Dendritic cell treated with granulocyte-macrophage colony-stimulating factor and Interleukin-4, amounts not matched to agents 40 ng/mL and 50 ng/mL, for 4 days (primary cell): ENCODE data around the gene TECPR1.

Experiments
- H3K27ac Mint-ChIP-seq: one replicate; pipeline ENCODE4 v1.8.0; 2022; ENCODE audit warnings: mild to moderate bottlenecking, mixed read lengths
- H3K27me3 Mint-ChIP-seq: one replicate; pipeline ENCODE4 v1.8.0; 2022; ENCODE audit warnings: mild to moderate bottlenecking, mixed read lengths
- H3K36me3 Mint-ChIP-seq: one replicate; pipeline ENCODE4 v1.8.0; 2022; ENCODE audit warnings: low read depth, mixed read lengths
- H3K4me1 Mint-ChIP-seq: one replicate; pipeline ENCODE4 v1.8.0; 2022; ENCODE audit warnings: low read depth, mixed read lengths
- H3K4me3 Mint-ChIP-seq: one replicate; pipeline ENCODE4 v1.8.0; 2022; ENCODE audit warnings: mild to moderate bottlenecking, moderate library complexity, mixed read lengths
- H3K9me3 Mint-ChIP-seq: one replicate; pipeline ENCODE4 v1.8.0; 2022; ENCODE audit warnings: mixed read lengths
- intact Hi-C: fragments of 100-400 bp; cut with micrococcal nuclease; formaldehyde crosslinking; loops from one replicate; pipeline ENCODE4 v1.15.0; 2022

The TECPR1 gene

GRCh38 chr7:98178762-98179490, 73.1 kb downstream of the TECPR1 start:
- intact Hi-C loops, result no loop called here
- peaks cover 11% of the 10 kb centered on the region for H3K36me3 Mint-ChIP-seq
- no peaks in the 10 kb centered on the region for H3K4me1 Mint-ChIP-seq
- peaks cover 9% of the 10 kb centered on the region for H3K27me3 Mint-ChIP-seq
- H3K27ac Mint-ChIP-seq, result no peak overlapping the region
- no peak overlapping the region for H3K4me3 Mint-ChIP-seq
- H3K9me3 Mint-ChIP-seq, result no peaks in the 10 kb centered on the region

- H3K4me3 Mint-ChIP-seq, result no peak overlapping the region
- no peaks in the 10 kb centered on the region for H3K4me1 Mint-ChIP-seq
- intact Hi-C loops, result no loop called here
- H3K36me3 Mint-ChIP-seq, result peaks cover 11% of the 10 kb centered on the region
- no peak overlapping the region for H3K27ac Mint-ChIP-seq
- peaks cover 5% of the 10 kb centered on the region for H3K27me3 Mint-ChIP-seq
- no peaks in the 10 kb centered on the region for H3K9me3 Mint-ChIP-seq
These were observed 73.7 kb downstream of the TECPR1 start for GRCh38 chr7:98178321-98178720.

- Mint-ChIP-seq H3K4me3 (no peak overlapping the region), H3K27me3 (peaks cover 5% of the 10 kb centered on the region), H3K4me1 (no peaks in the 10 kb centered on the region), H3K36me3 (peaks cover 16% of the 10 kb centered on the region), H3K9me3 (no peaks in the 10 kb centered on the region), H3K27ac (no peak overlapping the region)
- intact Hi-C loops, result no loop called here
These were observed 74.5 kb downstream of the TECPR1 start for GRCh38 chr7:98177553-98177952.

GRCh38 chr7:98175260-98175940, 76.6 kb downstream of the TECPR1 start:
- intact Hi-C loops, result no loop called here
- H3K9me3 Mint-ChIP-seq, result no peaks in the 10 kb centered on the region
- peaks cover 26% of the 10 kb centered on the region for H3K36me3 Mint-ChIP-seq
- no peak overlapping the region for H3K4me3 Mint-ChIP-seq
- no peaks in the 10 kb centered on the region for H3K27me3 Mint-ChIP-seq
- H3K4me1 Mint-ChIP-seq, result no peaks in the 10 kb centered on the region
- H3K27ac Mint-ChIP-seq, result no peak overlapping the region

GRCh38 chr7:98174334-98175259, 77.4 kb downstream of the TECPR1 start:
- no peak overlapping the region for H3K4me3 Mint-ChIP-seq
- H3K9me3 Mint-ChIP-seq, result no peaks in the 10 kb centered on the region
- H3K36me3 Mint-ChIP-seq, result peaks cover 26% of the 10 kb centered on the region
- H3K27me3 Mint-ChIP-seq, result no peaks in the 10 kb centered on the region
- no peak overlapping the region for H3K27ac Mint-ChIP-seq
- intact Hi-C loops, result no loop called here
- no peaks in the 10 kb centered on the region for H3K4me1 Mint-ChIP-seq

GRCh38 chr7:98171449-98171848, 80.6 kb downstream of the TECPR1 start:
- peaks cover 5% of the 10 kb centered on the region for H3K4me1 Mint-ChIP-seq
- peaks cover 35% of the 10 kb centered on the region for H3K36me3 Mint-ChIP-seq
- H3K9me3 Mint-ChIP-seq, result no peaks in the 10 kb centered on the region
- H3K27ac Mint-ChIP-seq, result no peak overlapping the region
- intact Hi-C loops, result no loop called here
- no peak overlapping the region for H3K4me3 Mint-ChIP-seq
- peaks cover 15% of the 10 kb centered on the region for H3K27me3 Mint-ChIP-seq

GRCh38 chr7:98170966-98171365, 81.1 kb downstream of the TECPR1 start:
- H3K4me1 Mint-ChIP-seq, result peaks cover 8% of the 10 kb centered on the region
- H3K4me3 Mint-ChIP-seq, result no peak overlapping the region
- H3K27ac Mint-ChIP-seq, result no peak overlapping the region
- H3K9me3 Mint-ChIP-seq, result no peaks in the 10 kb centered on the region
- intact Hi-C loops, result no loop called here
- peaks cover 35% of the 10 kb centered on the region for H3K36me3 Mint-ChIP-seq
- H3K27me3 Mint-ChIP-seq, result peaks cover 18% of the 10 kb centered on the region

GRCh38 chr7:98168904-98169621, 83.0 kb downstream of the TECPR1 start:
- Mint-ChIP-seq H3K27me3 (peaks cover 34% of the 10 kb centered on the region), H3K27ac (no peak overlapping the region), H3K4me1 (peaks cover 22% of the 10 kb centered on the region), H3K36me3 (peaks cover 24% of the 10 kb centered on the region), H3K4me3 (no peak overlapping the region), H3K9me3 (no peaks in the 10 kb centered on the region)
- intact Hi-C loops, result loop anchor here (1.0 kb wide), 2 partner anchors 63 to 148 kb away; partner anchors contain the start of gene LMTK2

- peaks cover 24% of the 10 kb centered on the region for H3K36me3 Mint-ChIP-seq
- intact Hi-C loops, result loop anchor here (1.0 kb wide), 2 partner anchors 62 to 147 kb away; partner anchors contain the start of gene LMTK2
- no peak overlapping the region for H3K4me3 Mint-ChIP-seq
These were observed 83.7 kb downstream of the TECPR1 start for GRCh38 chr7:98168181-98168903.

GRCh38 chr7:98167653-98168052, 84.4 kb downstream of the TECPR1 start:
- intact Hi-C loops, result loop anchor here (1.0 kb wide), 2 partner anchors 61 to 146 kb away; partner anchors contain the start of gene LMTK2
- H3K9me3 Mint-ChIP-seq, result no peaks in the 10 kb centered on the region
- H3K27ac Mint-ChIP-seq, result peak overlapping the region; percentile 12

More at GRCh38 chr7:98168181-98168903, 83.7 kb downstream of the TECPR1 start:
- Mint-ChIP-seq H3K27me3 (peaks cover 40% of the 10 kb centered on the region), H3K4me1 (peaks cover 29% of the 10 kb centered on the region), H3K27ac (no peak overlapping the region), H3K9me3 (no peaks in the 10 kb centered on the region)

GRCh38 chr7:98166668-98166970, 85.4 kb downstream of the TECPR1 start:
- H3K36me3 Mint-ChIP-seq, result peaks cover 14% of the 10 kb centered on the region
- no peaks in the 10 kb centered on the region for H3K9me3 Mint-ChIP-seq
- H3K27ac Mint-ChIP-seq, result no peak overlapping the region
- H3K4me3 Mint-ChIP-seq, result no peak overlapping the region
- H3K4me1 Mint-ChIP-seq, result peaks cover 40% of the 10 kb centered on the region
- intact Hi-C loops, result no loop called here
- H3K27me3 Mint-ChIP-seq, result peaks cover 41% of the 10 kb centered on the region

More at GRCh38 chr7:98167653-98168052, 84.4 kb downstream of the TECPR1 start:
- Mint-ChIP-seq H3K36me3 (peaks cover 20% of the 10 kb centered on the region), H3K27me3 (peaks cover 41% of the 10 kb centered on the region), H3K4me1 (peaks cover 36% of the 10 kb centered on the region), H3K4me3 (no peak overlapping the region)

GRCh38 chr7:98165827-98166667, 86.0 kb downstream of the TECPR1 start:
- Mint-ChIP-seq H3K27me3 (peaks cover 46% of the 10 kb centered on the region), H3K4me3 (no peak overlapping the region), H3K36me3 (peaks cover 10% of the 10 kb centered on the region), H3K4me1 (peaks cover 40% of the 10 kb centered on the region), H3K9me3 (no peaks in the 10 kb centered on the region), H3K27ac (no peak overlapping the region)
- intact Hi-C loops, result no loop called here
